GM21528 (cell line): Measurements from ENCODE around the gene CECR2.

Source experiments
- ATAC-seq: cut with Tn5 transposase; IDR thresholded peaks from one replicate; pipeline ENCODE4 v1.9.1; 2021; ENCODE audit warnings: mild to moderate bottlenecking, moderate library complexity; ENCODE audit not compliant: unreplicated experiment, low FRiP score

CECR2 gene

DNA sequence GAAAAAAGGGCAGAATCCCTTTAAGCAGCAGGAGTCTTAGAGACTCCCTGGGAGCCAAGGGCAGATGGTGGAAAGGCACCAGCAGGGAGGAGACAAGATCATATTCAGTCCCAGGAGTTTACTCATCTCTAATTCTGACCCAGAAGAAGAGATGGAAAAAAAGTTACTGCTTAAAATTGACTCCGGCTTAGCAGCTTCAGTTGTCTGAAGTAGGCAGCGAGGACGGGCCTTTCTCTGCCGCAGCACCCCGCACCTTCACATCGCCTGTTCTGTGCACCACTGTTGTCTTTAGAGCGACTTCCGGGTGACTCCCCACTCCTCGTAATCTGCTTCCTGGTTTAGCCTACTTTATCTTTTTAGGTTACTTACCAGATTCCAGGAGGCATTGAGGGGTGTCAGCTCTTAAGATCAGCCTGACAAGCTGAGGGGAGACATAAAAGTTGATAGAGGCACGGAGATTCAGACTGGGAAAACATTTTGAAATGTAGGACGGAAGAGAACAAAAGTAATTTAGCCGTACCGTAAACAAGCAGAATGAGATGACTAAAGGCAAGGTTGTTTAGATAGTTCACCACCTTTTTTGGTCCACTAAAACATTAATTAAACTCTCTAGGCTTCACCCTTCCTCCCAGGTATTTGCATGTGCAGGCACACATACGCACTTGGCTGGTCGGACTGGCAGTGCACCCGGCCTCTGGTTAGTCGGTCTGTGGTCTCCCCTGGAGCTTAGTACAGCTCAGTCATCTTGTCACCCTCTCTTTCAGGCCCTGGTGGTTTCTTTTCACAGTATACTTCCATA lies 74.3 kb downstream of the CECR2 start:
- no peak for ATAC-seq

DNA sequence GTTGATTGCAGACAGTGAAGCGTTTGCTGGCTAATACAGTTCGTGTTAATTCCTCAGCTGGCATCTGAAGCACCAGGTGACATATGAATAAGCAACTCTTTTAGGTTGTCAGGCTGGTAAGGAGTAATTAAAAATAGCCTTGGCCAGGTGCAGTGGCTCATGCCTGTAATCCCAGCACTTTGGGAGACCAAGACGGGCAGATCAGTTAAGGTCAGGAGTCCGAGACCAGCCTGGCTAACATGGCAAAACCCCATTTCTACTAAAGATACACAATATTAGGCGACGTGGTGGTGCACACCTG lies 74.9 kb downstream of the CECR2 start:
- ATAC-seq, result no peak

DNA sequence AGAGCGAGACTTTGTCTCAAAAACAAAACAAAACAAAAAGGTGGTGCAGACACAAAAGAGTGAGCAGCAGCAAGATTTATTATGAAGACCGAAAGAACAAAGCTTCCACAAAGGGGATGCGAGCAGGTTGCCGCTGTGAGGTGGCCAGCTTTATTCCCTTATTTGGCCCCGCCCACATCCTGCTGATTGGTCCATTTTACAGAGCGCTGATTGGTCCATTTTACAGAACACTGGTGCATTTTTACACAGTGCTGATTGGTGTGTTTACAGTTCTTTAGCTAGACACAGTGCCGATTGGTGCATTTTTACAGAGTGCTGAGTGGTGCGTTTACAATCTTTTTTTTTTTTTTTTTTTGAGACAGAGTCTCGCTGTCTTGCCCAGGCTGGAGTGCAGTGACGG lies 77.4 kb downstream of the CECR2 start:
- no peak for ATAC-seq

DNA sequence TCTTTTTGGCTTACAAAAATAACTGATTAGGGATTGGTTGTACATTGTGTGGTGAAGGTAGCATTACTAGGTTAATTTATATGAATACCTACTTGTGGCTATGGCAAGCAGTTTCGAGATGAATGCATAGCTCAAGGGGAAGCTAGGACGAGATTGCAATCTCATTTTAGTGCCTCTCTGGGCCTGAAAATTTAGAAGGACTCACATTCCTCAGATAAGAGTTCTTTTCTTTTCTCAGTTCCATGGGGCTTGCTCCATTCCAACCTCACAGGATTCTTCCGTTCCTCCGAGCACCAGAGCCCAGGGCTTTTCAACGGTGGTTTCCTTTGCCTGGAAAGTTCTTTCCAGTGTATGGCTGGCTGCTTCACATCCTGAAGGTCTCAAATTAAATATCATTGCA lies 82.1 kb downstream of the CECR2 start:
- no peak for ATAC-seq

DNA sequence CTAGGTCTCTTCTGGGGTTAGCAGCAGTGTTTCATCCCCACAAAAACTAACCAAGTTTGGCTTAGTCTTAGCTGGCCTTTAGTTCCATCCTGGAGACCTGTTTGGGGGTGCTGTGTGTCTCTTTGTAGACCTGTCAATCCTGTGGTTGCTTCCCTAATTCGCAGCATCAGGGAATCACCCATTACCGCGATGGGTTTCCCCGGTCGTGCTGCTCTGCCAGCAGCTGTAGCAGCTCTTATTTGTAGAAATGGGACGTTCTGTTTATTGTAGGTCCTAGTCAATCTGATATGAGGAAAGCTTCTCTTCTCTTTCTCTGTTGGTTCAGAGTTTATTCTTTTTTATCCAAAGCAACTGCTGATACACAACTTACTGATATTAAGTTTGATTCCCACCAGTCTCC lies 91.6 kb downstream of the CECR2 start:
- no peak for ATAC-seq

DNA sequence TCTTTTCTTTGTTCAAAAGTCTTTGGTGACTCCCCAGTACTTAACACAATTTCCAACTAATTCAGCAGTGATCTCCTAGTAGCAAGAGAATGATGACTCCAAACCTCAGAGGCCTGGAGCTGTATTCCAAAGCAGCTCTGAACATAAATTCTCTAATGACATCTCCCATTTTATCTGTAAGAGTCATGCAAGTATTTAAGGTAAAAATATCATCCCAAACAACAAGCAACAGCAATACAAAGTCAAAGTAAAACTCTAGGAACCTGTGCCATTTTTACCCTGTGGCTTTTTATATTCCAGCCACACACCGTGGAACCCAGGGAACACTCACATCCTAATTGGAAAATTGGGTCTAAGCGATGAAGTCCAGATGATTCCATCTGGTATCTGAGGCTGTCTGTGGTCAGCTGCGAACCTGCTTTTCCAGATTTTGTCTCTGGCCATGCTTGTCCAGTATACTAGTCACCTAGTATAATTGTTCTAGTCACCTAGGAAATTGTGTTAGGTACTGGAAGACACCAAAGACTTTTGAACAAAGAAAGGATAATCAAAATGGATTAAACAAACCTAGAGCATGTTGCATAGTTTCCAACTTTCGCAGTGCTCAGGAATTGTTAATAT lies 101.7 kb downstream of the CECR2 start:
- ATAC-seq, result no peak

DNA sequence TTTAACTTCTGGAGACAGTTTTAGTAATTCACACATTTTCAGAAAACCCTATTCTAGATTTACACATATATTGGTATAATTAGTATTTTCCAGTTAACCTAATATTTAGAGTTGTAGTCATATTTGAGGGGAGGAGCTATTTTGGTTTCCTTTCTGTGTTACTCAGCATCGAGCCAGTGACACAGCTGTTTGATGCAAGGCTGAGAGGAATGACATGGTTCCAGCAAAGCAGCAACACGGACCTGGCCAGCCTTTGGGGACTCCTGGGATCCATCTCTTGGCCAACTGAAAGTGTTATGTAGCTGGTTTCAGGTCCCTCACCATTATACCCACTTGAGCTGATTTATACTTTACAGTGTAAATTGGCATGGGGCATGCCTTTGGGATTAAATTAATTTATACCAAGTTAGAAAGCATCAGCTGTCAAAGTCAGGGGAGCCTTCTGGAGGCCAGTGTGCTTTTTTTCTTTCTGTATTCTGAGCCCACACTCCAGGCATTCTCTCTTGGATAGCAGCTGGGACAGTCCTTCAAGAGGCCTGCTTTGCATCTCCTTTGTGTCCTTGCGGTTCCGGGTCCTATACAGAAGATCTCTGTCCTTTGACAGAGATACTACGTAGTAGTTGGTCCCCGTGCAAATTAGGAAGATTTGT lies 102.8 kb downstream of the CECR2 start:
- ATAC-seq, result no peak

DNA sequence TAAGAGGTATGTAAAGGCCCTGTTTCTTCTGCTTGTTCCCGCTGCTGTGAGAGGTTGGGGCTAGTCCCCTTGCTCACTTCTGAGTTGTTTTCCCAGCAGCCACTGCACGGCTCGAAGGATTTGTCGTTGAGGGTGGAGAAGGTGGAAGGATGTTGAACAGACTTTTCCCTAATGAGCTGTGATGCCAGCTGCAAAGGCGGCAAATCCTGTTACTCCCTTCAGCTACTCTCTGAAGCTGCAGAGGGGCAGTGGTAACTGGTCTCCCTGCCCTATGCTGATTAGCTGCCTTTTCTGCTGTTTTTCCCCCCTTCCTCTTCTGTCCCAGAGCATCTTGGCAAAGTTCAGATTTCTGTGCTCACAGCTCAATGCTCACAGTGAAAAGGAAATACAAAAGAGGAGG lies 103.7 kb downstream of the CECR2 start:
- ATAC-seq, result no peak

DNA sequence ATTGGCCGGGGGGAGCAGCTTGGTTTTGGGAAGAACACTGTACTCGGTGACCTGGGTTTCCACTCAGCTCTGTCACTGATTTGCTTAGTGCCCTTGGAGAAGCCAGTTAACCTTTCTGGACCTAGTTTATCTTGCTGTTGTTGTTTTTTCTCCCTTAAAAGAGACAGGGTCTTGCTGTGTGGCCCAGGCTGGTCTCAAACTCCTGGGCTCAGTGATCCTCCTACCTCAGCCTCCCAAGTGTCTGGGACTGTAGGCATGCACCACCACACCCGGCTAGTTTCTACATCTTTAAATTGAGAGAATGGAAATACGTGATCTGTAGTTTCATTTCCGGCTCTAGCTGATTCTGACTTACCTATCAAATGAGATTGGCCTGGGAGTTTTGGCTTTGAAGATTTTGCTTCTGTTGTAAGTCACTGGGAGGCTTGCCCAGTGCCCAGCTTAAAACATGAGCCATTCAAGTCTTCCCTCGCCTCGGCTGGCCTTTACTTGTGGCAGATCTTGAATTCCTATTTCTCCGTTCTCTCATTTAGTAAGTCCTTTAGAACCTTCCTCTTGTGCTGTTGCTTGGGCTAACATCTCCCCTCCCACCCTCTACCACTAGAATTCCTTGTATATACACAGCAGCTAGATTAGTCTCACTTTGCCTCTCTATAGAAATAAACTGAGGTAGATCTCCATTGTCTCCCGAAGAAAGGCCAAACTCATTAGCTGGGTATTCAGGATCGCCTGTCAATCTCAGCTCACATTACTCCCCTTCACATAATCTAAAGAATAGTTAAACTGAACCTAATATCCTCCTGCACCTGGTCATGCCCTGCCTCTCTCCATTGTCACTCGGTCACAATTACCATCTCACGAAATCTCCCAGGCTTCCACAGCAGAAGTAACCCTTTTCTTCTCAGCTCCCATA lies 106.3 kb downstream of the CECR2 start:
- ATAC-seq, result no peak

DNA sequence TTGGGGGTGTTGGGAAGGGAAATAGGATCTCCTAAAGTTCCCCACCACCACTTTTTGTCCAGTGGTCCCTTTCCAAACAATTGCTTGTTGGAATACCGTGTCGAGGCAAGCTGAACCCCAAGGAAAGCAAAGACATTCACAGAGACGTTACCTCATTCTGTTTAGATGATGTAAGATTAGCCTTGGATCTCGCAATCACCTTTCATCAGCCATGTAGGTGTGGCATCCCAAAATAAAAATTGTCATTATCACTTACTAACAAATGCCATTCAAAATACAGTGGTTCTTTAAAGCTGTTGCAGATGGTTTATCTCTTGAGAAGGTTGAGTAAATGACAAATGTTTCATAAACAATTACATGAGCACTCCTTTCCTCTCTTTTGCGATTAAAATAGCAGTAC lies 107.6 kb downstream of the CECR2 start:
- ATAC-seq, result no peak

DNA sequence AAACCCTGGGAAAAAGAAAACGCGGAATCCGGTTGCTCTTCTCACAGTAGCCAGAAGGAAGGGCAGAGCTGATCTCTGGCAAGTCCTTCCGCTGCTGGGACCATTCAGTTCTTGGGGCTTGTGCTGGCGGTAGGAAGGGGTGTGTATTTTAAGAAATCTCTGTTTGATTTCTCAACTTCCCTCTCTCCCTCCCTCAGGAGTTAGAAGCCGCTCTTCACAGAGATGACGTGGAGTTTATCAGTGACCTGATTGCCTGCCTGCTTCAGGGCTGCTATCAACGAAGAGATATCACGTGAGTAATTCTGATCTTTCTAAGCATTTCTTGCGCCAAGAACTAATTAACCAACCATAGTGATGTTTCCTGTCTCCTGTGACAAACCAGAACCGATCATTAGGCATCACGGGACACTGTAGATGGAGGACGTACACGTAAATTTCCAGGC lies 108.2 kb downstream of the CECR2 start:
- ATAC-seq, result no peak

DNA sequence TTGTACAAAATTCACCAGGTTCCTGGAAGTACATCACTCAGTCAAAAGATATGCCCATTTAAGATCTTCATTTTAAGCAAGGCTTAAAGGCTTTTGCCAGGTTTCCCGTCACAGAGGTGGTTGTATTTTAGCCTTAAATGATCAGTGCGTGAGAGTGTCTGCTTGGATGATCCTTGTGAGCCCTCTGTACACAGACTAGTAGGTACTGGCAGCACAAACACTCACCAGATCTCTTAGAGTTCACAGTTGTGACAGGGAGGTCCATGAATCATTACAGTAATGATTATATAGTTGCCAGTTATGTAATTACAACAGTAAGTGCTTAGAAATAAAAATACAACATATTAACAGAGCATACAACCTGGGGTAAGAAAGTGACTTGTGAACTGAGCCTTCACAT lies 109.9 kb downstream of the CECR2 start:
- no peak for ATAC-seq

DNA sequence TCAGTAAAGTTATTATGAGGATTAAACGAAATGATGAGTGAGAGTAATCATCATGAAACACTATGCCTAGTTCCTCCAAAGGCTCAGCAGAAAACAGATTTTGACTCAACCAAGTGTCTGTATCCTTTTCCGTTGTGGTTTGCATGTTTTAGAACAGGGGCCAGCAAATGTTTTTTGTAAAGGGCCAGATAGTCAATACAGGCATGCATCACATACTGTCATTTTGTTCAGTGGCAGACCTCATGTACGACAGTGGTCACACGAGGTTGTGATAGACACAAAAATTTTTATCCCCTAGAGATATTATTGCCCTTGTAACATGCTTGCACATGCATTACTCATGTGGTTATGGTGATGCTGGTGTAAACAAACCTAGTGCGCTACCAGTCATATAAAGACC lies 112.2 kb downstream of the CECR2 start:
- ATAC-seq, result no peak

DNA sequence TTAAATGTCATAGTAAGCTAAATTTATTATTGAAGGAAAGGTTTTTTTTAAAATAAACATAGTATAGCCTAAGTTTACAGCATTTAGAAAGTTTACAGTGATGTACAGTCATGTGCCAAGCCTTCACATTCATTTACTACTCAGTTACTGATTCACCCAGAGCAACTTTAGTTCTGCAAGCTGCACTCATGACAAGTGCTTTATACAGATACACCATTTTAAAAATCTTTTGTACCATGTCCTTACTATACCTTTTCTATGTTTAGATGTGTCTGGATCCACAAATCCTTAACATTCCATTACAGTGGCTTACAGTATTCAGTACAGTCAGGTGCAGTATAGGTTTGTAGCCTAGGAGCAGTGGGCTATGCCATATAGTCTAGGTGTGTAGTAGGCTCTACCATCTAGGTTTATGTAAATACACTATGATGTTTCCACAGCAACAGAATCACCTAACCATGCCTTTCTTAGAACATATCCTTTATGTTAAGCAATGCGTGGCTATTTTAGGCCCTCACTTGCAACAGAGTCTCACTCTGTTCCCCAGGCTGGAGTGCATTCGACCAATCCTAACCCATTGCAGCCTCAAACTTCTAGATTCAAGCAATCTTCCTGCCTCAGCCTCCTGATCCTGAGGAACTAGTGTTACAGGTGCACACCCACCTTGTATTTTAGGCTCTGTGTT lies 114.6 kb downstream of the CECR2 start:
- ATAC-seq, result no peak

DNA sequence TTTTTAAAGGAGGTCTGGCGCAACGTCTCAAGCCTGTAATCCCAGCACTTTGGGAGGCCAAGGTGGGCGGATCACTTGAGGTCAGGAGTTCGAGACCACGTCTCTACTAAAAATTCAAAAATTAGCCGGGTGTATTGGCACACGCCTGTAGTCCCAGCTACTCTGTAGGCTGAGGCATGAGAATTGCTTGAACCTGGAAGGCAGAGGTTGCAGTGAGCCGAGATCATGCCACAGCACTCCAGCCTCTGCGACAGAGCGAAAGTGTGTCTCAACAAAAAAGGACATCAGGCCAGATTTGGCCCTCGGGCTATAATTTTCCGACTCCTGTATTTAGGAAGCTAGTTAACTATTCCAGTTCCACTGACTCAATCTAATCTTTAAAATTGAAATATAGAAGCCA lies 115.3 kb downstream of the CECR2 start:
- ATAC-seq, result no peak

DNA sequence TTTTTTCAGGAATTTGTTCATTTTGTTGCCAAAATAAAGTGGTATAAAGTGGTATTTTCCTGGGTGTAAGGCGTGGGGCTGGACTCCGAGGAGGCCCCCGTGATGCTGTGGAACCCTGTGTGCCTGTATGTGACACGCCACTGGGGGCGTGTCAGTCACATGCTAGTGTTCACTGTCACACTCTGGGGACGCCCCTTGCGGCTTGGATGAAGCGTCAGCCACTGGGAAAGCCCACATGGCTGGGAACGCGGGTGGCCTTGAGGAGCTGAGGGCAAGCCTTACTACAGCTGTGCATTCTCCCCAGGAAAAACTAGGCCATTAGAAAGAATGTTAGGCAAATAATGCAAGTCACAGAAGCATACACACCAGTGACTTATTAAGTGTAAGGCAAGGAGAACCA lies 117.1 kb downstream of the CECR2 start:
- ATAC-seq, result no peak

DNA sequence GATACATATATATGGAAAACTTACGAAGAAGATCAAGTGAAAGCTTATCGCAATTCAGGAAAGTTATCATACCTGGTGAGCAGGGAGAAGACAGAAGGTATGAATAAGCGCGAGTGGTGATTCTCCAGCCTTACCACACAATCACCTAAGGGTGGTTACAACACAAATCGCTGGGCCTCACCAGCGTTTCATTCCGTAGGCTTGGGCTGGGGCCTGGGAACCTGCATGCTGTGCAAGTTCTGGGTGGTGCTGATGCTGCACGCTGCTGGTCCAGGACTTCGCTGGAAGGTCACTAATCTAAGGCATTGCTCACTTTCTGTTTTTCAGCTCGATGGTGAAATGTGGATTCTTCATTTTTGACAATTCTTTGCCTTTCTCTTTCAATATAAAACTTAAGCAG lies 117.5 kb downstream of the CECR2 start:
- ATAC-seq, result no peak

DNA sequence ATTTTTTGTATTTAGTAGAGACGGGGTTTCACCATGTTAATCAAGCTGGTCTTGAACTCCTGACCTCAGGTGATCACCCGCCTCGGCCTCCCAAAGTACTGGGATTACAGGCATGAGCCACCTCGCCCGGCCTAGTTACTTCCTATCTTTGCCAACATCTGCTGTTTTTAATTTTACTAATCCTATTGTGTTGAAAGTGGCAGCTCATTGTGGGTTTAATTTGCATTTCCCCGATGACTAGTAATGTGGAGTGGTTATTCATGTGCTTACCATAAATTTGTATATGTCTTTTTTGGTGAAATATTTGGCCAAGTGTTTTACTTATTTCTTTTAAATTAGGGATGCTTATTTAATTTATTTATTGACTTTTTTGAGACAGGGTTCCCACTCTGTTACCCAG lies 119.8 kb downstream of the CECR2 start:
- no peak for ATAC-seq

DNA sequence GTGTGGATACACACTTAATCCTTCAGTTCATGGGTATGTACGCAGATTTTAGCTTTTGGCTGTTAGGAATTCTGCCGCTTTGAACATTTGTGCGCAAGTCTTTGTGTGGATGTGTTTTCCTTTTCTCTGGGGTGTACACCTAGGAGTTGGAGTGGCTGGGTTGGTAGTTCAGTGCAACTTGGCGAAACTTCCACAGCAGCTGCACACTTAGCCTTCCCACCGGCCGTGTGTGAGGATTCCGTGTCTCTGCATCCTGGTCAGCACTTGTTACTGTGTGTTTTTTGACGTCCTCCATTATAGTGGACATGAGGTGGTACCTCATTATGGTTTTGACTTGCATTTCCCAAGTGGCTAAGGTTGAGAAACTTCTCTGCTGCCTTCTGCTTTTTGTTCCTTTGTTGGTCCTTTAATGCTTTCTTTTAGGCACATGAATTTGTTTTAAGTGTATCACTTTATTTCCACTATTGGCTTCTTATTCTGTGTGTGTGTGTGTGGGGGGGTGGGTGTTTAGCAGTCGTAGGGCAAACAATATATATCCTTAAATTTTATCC lies 121.9 kb downstream of the CECR2 start:
- ATAC-seq, result no peak

DNA sequence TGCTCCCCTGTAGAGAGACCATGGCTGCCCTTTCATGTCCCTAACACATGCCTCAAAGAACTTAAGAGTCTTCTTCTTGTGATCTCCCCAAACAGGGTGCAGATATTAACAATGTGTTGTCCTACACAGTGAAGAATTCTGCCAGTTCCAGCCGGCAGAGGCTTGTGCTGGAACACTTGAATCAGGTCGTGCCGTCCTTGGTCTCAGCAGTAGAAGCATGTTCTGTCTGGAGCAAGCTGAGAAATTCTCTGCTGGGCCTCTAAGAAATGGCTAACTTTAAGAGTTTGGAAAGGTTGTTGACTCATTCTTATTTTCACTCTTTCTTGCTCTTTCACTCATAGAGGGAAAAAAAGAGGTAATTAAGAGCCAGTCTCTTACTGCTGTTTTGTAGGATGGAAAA lies 123.0 kb downstream of the CECR2 start:
- no peak for ATAC-seq
